PC-9 (cell line): ENCODE data around the gene CDH18. TPM values are rescaled to one million over a fixed set of nuclear protein-coding genes. Genes with fewer than 3 reads are reported as not detected.

ENCODE experiments used
- BruUV-seq: library from RNA; stranded (reverse); fragments of 400-500 nt; replicated peaks from 2 replicates; lab custom pipeline; 2021; lab: Mats Ljungman, UMichigan
- CTCF ChIA-PET: fragments of 300-600 bp; sonication (Branson Sonifier 250); formaldehyde crosslinking; loops from one replicate; lab custom pipeline; 2022; ENCODE audit warnings: antibody characterized with exemption; lab: Charles Lee
- POLR2A ChIA-PET: fragments of 300-600 bp; sonication (Branson Sonifier 250); formaldehyde crosslinking; loops from one replicate; lab custom pipeline; 2022; ENCODE audit warnings: antibody characterized with exemption; ENCODE audit not compliant: unreplicated experiment; lab: Charles Lee
- DNase-seq, 2 experiments: peaks; one replicate each; pipeline versions ENCODE4 v3.0.0 to v3.0.0-alpha.2; 2015 to 2022; ENCODE audit warnings: mixed read lengths in 1 of 2
- H2AFZ ChIP-seq: fragments of 200-600 bp; sonication (generic); 2 replicates; pipeline ENCODE4 v1.8.1; 2017; ENCODE audit warnings: antibody characterized with exemption
- H3F3A ChIP-seq: fragments of 200-600 bp; sonication (generic); 2 replicates; pipeline ENCODE4 v1.8.1; 2017; ENCODE audit warnings: antibody characterized with exemption, mild to moderate bottlenecking, low read depth; ENCODE audit not compliant: insufficient read depth
- H3K27ac ChIP-seq: fragments of 200-600 bp; sonication (generic); 2 replicates; pipeline ENCODE4 v1.6.1; 2016; ENCODE audit warnings: mixed run types
- H3K27me3 ChIP-seq: fragments of 200-600 bp; sonication (generic); 2 replicates; pipeline ENCODE4 v1.6.1; 2016; ENCODE audit warnings: low read depth, mixed run types; ENCODE audit not compliant: insufficient read depth
- H3K36me3 ChIP-seq: fragments of 200-600 bp; sonication (generic); 2 replicates; pipeline ENCODE4 v1.6.1; 2016; ENCODE audit warnings: low read depth, mixed run types
- H3K4me1 ChIP-seq: fragments of 200-600 bp; sonication (generic); replicated peaks from 2 replicates; pipeline ENCODE4 v1.6.1; 2016; ENCODE audit warnings: mixed run types; ENCODE audit not compliant: insufficient read depth
- H3K4me2 ChIP-seq: fragments of 200-600 bp; sonication (generic); 2 replicates; pipeline ENCODE4 v1.6.1; 2017; ENCODE audit warnings: mixed run types
- H3K4me3 ChIP-seq: fragments of 200-600 bp; sonication (generic); 2 replicates; pipeline ENCODE4 v1.6.1; 2016; ENCODE audit warnings: mixed run types
- H3K79me2 ChIP-seq: fragments of 200-600 bp; sonication (generic); 2 replicates; pipeline ENCODE4 v1.6.1; 2017; ENCODE audit warnings: low read depth, mixed run types
- H3K9me2 ChIP-seq: fragments of 200-600 bp; sonication (generic); 2 replicates; pipeline ENCODE4 v1.8.1; 2017; ENCODE audit warnings: mild to moderate bottlenecking; ENCODE audit not compliant: insufficient read depth
- H3K9me3 ChIP-seq: fragments of 200-600 bp; sonication (generic); 2 replicates; pipeline ENCODE4 v1.8.1; 2016; ENCODE audit warnings: low read depth; ENCODE audit not compliant: insufficient read depth
- H4K20me1 ChIP-seq: fragments of 200-600 bp; sonication (generic); 2 replicates; pipeline ENCODE4 v1.8.1; 2017; ENCODE audit not compliant: insufficient read depth
- EZH2 ChIP-seq: fragments of 200-600 bp; sonication (generic); IDR thresholded peaks from 2 replicates; pipeline ENCODE4 v1.8.0; 2017; ENCODE audit warnings: antibody characterized with exemption, low read depth
- intact Hi-C: fragments of 100-400 bp; cut with micrococcal nuclease; formaldehyde crosslinking; loops from one replicate; pipeline ENCODE4 v1.10.0; 2022; ENCODE audit not compliant: unreplicated experiment
- total RNA-seq: library from RNA; stranded (reverse); gene quantifications from 2 replicates; pipeline ENCODE4 v1.2.3, GENCODE V29; 2021
- TF ChIP-seq, protein P1 (sequence below): fragments of 200-600 bp; sonication (generic); conservative IDR thresholded peaks from 2 replicates; pipeline ENCODE4 v1.6.1; 2017; ENCODE audit warnings: mixed run types, antibody characterized with exemption, mild to moderate bottlenecking, moderate library complexity

CDH18 gene
- total RNA-seq, 1 experiment from 2014 or later, result not detected

DNA sequence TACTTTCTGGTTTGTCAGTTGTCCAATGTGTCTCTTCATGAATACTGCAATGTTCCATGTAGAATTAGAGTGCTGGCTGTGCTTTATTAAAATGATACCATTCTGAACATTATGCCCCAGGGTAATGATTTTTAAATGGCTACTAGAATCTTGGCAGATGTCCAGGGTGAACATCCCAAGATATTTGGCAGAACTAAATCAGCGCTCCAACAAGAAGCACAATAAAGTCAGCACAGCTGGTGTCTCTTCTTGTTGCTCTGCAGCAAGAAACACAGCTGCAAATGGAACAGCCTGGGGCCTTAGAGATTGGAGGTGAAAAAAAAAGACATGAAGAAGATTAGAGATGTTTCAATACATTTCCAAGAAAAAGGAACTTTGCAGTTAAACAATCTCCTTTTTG is 248.3 kb downstream of the CDH18 start:
- Histone ChIP-seq H3F3A (no peaks in the 10 kb centered on the region), H2AFZ (no peak overlapping the region), H4K20me1 (no peaks in the 10 kb centered on the region), H3K9me2 (no peaks in the 10 kb centered on the region), H3K4me3 (no peak overlapping the region), H3K36me3 (no peaks in the 10 kb centered on the region), H3K27ac (no peak overlapping the region), H3K4me1 (peaks cover 5% of the 10 kb centered on the region; the same call in 1 of the 2 replicates), H3K9me3 (no peaks in the 10 kb centered on the region), H3K79me2 (no peaks in the 10 kb centered on the region), H3K4me2 (no peak overlapping the region), H3K27me3 (no peaks in the 10 kb centered on the region)
- CTCF ChIA-PET, result no interaction called here
- no TSS peak for BruUV-seq
- no peak for DNase-seq
- TF ChIP-seq, protein P1, sequence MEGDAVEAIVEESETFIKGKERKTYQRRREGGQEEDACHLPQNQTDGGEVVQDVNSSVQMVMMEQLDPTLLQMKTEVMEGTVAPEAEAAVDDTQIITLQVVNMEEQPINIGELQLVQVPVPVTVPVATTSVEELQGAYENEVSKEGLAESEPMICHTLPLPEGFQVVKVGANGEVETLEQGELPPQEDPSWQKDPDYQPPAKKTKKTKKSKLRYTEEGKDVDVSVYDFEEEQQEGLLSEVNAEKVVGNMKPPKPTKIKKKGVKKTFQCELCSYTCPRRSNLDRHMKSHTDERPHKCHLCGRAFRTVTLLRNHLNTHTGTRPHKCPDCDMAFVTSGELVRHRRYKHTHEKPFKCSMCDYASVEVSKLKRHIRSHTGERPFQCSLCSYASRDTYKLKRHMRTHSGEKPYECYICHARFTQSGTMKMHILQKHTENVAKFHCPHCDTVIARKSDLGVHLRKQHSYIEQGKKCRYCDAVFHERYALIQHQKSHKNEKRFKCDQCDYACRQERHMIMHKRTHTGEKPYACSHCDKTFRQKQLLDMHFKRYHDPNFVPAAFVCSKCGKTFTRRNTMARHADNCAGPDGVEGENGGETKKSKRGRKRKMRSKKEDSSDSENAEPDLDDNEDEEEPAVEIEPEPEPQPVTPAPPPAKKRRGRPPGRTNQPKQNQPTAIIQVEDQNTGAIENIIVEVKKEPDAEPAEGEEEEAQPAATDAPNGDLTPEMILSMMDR, result no peak
- no peak for TF ChIP-seq EZH2
- POLR2A ChIA-PET, result no interaction called here
- intact Hi-C loops, result no loop called here

DNA sequence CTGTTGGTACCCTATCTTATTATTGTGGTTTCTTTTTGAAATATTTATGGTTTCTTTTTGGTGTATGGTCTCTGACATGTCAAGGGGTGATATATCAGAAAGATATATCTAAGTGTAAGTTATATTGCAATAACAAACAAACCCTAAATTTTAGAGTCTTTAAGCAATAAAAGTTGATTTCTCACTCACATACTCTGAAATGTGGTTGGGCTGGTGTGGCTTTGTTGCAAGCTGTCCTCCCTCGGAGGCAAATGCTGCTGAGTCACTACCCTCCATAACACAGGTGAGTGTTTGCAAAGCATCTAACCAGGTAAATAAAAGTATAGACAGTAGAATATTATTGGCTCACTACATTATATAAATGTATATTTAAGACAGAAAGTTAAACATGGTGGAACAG is 253.2 kb downstream of the CDH18 start:
- intact Hi-C loops, result no loop called here
- no peak for TF ChIP-seq EZH2
- TF ChIP-seq, protein P1, result no peak
- H3K9me2 ChIP-seq, result no peaks in the 10 kb centered on the region
- no TSS peak for BruUV-seq
- H3K4me1 ChIP-seq, result peaks cover 8% of the 10 kb centered on the region; the same call in 1 of the 2 replicates
- H3K79me2 ChIP-seq, result no peaks in the 10 kb centered on the region
- no peaks in the 10 kb centered on the region for H3K9me3 ChIP-seq
- H2AFZ ChIP-seq, result peak overlapping the region; percentile 14; the same call in 1 of the 2 replicates
- peak; percentile 37 to 48 for DNase-seq
- H3K36me3 ChIP-seq, result no peaks in the 10 kb centered on the region
- H4K20me1 ChIP-seq, result no peaks in the 10 kb centered on the region
- no peaks in the 10 kb centered on the region for H3K27me3 ChIP-seq
- no peaks in the 10 kb centered on the region for H3F3A ChIP-seq
- ChIA-PET POLR2A (no interaction called here), CTCF (no interaction called here)
- no peak overlapping the region for H3K4me3 ChIP-seq
- H3K4me2 ChIP-seq, result peak overlapping the region; percentile 29
- H3K27ac ChIP-seq, result peak overlapping the region; percentile 0; the same call in 1 of the 2 replicates

DNA sequence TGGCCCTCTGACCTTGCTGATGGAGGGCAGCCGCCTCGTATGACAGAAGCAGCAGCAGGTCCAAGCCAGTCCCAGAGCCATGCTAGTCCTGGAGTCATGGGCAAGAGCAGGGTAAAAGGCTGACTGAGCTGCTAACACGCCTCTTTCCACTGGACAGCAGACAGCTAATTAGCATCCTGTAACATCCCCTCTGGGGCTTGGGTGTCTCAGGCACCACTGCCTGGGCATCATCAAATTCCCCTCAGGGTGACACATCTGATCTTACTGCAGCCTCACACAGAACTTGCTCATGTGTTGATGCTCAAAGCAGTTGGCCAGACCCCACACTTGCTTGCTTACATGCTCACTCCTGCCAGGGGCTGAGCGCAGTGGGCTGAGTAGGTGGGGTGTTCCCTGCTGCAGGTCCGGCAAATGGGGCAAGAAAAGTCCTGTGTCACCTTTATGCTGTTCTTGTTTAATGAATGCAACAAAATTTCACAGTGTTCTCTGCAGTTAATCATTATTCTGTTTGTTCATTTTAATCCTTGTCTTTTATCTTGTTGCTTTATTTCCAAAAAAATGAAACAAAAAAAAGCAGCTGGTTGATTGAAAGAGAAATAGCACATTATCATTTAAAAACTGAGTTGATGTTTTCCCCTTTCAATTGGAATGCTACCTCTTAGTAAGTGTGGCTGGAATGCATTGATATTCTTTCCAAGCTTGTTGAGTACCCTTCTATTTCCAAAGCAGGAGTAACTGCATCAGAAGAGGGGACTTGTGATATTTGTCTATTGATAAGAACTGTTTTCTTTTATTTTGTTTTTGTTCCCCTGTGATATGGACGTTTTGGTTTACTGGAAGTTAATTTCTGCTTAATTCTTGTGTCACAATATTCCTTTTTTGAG is 254.1 kb downstream of the CDH18 start:
- TF ChIP-seq EZH2, result no peak
- TF ChIP-seq, protein P1, result no peak
- Histone ChIP-seq H3F3A (no peaks in the 10 kb centered on the region), H3K4me1 (peaks cover 8% of the 10 kb centered on the region; the same call in 1 of the 2 replicates), H3K4me3 (no peak overlapping the region), H3K36me3 (no peaks in the 10 kb centered on the region), H3K27me3 (no peaks in the 10 kb centered on the region), H3K4me2 (0 out of 2 replicates have a peak overlapping the region, but pooled peaks have one; percentile 29), H3K9me3 (no peaks in the 10 kb centered on the region), H4K20me1 (no peaks in the 10 kb centered on the region), H2AFZ (no peak overlapping the region), H3K79me2 (no peaks in the 10 kb centered on the region), H3K9me2 (no peaks in the 10 kb centered on the region), H3K27ac (no peak overlapping the region)
- POLR2A ChIA-PET, result no interaction called here
- no TSS peak for BruUV-seq
- intact Hi-C loops, result no loop called here
- DNase-seq, result no peak
- CTCF ChIA-PET, result no interaction called here
